ENCODE measurements around the gene RAPGEF6. TPM values are rescaled to one million over a fixed set of nuclear protein-coding genes. Genes with fewer than 3 reads are reported as not detected.

The RAPGEF6 gene
- total and polyA plus RNA-seq, 2 of the 4 experiments (the other 2 are of a cell fraction) = 5.8 to 18.8 TPM

DNA sequence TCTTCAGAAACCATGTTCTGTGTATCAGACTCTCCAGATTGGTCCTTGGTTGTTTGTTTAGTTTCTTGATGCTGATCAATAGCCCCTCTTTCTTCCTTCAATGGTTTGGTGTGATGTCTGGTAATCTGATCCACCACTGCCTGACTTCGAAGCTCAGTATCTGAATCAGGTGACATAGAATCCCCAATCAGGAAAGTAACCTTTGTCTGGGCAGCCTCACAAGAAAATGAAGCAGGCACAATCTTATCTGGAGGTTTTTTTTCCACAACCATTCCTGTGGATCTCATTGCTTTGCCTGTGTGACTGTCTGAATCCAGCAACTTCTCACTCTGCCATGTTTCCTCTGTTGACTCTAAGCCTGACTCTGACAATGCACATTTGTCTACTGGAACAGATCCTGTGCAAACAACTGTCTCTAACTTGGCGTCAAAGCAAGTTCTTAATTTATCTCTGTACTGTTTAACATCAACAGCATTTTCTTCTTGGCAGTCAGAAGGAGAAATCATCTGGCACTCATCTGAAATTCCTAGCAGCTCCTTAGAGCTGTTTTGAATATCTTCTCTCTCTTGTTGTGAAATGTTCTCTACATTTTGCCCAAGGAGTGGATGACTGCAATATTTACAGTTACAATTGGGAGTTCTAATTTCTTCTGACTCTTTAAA lies 37.1 kb upstream of the RAPGEF6 start:
- peaks cover 12% of the 10 kb centered on the region for H3K9me1 ChIP-seq (ENCODE audit: insufficient read depth, low read length)
- H3K4me3 ChIP-seq (ENCODE audit: insufficient read depth, low read depth, low read length) = no peak overlapping the region
- H2BK5ac ChIP-seq (ENCODE audit: low read depth, low read length, poor library complexity, severe bottlenecking) = peak overlapping the region; percentile 98
- peak overlapping the region; percentile 58 for H3K56ac ChIP-seq (ENCODE audit: extremely low read depth, insufficient read depth, low read length)
- peaks cover 13 to 23% of the 10 kb centered on the region in 2 experiments for H3K79me1 ChIP-seq (ENCODE audit: low read depth in 1 of 2, low read length in 2 of 2)
- ATAC-seq (ENCODE audit: low read depth) (peak; percentile 91), DNase-seq (peak; percentile 95)
- H4K91ac ChIP-seq (ENCODE audit: insufficient read depth, low read depth, low read length) = peak overlapping the region; percentile 41
- H3K23ac ChIP-seq (ENCODE audit: low read depth, low read length) = peak overlapping the region; percentile 55; the same call in 1 of the 2 replicates
- WGBS, 2 experiments (ENCODE audit: extremely low coverage in 2 of 2, insufficient read length in 1 of 2) = 40% methylated on average over 1 of the region's 2 CpGs; no CpG with 5 or more reads in 1 of the 2 experiments
- H2AFZ ChIP-seq (replicated peaks; ENCODE audit: low read length, poor library complexity) = no peak overlapping the region
- no peaks in the 10 kb centered on the region for H3K9me3 ChIP-seq (ENCODE audit: control insufficient read depth, insufficient read depth, low read length)
- H3K36me3 ChIP-seq (ENCODE audit: control insufficient read depth, insufficient read depth, low read length) = peaks cover 22% of the 10 kb centered on the region
- H2AK5ac ChIP-seq (ENCODE audit: low read depth, low read length) = peak overlapping the region; percentile 35; the same call in 1 of the 2 replicates
- peak overlapping the region; percentile 16; the same call in 1 of the 3 replicates for H2BK15ac ChIP-seq (ENCODE audit: low read depth, low read length)
- H3K14ac ChIP-seq (replicated peaks; ENCODE audit: low read depth, low read length) = peak overlapping the region; percentile 66
- H3K4ac ChIP-seq (ENCODE audit: low read depth, low read length) = peak overlapping the region; percentile 78
- POLR2A ChIA-PET (ENCODE audit: unreplicated experiment) = no interaction called here
- CTCF ChIA-PET = interaction anchor here (0.6 kb wide), 1 partner anchor 525 kb away, joined by 3 read pairs; no protein-coding TSS in a partner anchor
- in situ Hi-C loops (cut with MboI; ENCODE audit: low sequenced_read_pairs) = no loop called here
- peak overlapping the region; percentile 63 for H2BK20ac ChIP-seq (ENCODE audit: low read depth, low read length)
- H2BK120ac ChIP-seq (ENCODE audit: low read depth, low read length) = peak overlapping the region; percentile 79
- no peak overlapping the region for H2AK9ac ChIP-seq (replicated peaks; ENCODE audit: low read depth, low read length, poor library complexity)
- peak overlapping the region; percentile 93 for H3K18ac ChIP-seq (ENCODE audit: low read depth, low read length)
- H3K27ac ChIP-seq (ENCODE audit: insufficient read depth, low read length) = peak overlapping the region; percentile 97; the same call in 1 of the 2 replicates
- peaks cover 20% of the 10 kb centered on the region for H3K4me1 ChIP-seq (ENCODE audit: control insufficient read depth, insufficient read depth, low read length)
- H4K5ac ChIP-seq (ENCODE audit: low read depth, low read length) = peak overlapping the region; percentile 84
- no peaks in the 10 kb centered on the region for H3K27me3 ChIP-seq (ENCODE audit: control insufficient read depth, insufficient read depth, low read length)
- H4K8ac ChIP-seq (ENCODE audit: low read depth in 2 of 2, low read length in 2 of 2) = peak overlapping the region in 1 of 2 experiments; percentile 72; a peak in 2 of 4 replicates
- TF ChIP-seq NFE2L2 (IDR thresholded peaks at IDR 0.05; ENCODE audit: low read depth, low read length) (peak; percentile 34; the same call in 1 of the 2 replicates), FOS (IDR thresholded peaks at IDR 0.05; ENCODE audit: low read depth, low read length) (0 out of 2 replicates have a peak, but pooled peaks have one; percentile 14), CEBPB (IDR thresholded peaks at IDR 0.05; ENCODE audit: low read depth, low read length) (peak; percentile 95), MAFK (IDR thresholded peaks at IDR 0.05; ENCODE audit: low read depth, low read length) (peak; percentile 34), POLR2A (IDR thresholded peaks at IDR 0.05; ENCODE audit: low read depth, low read length) (no peak)
- TF ChIP-seq, protein P1, sequence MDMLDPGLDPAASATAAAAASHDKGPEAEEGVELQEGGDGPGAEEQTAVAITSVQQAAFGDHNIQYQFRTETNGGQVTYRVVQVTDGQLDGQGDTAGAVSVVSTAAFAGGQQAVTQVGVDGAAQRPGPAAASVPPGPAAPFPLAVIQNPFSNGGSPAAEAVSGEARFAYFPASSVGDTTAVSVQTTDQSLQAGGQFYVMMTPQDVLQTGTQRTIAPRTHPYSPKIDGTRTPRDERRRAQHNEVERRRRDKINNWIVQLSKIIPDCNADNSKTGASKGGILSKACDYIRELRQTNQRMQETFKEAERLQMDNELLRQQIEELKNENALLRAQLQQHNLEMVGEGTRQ (IDR thresholded peaks at IDR 0.05; ENCODE audit: low read depth, low read length) = peak; percentile 43; the same call in 1 of the 2 replicates
- H4K20me1 ChIP-seq (ENCODE audit: insufficient read depth, low read length) = peaks cover 8% of the 10 kb centered on the region; the same call in 1 of the 2 replicates
- H3K4me2 ChIP-seq (ENCODE audit: low read depth, low read length) = peak overlapping the region; percentile 80
- dilution Hi-C loops (cut with HindIII; ENCODE audit: low sequenced_read_pairs, unreplicated experiment) = no loop called here
- peak overlapping the region; percentile 61 for H3K9ac ChIP-seq (ENCODE audit: low read depth, low read length)
- intact Hi-C loops (cut with micrococcal nuclease) = loop anchor here (1.0 to 5.0 kb wide), 2 partner anchors 35 to 123 kb away; partner anchors contain the start of gene RAPGEF6
- BruUV-seq (replicated peaks) = TSS peak; percentile 82

Measured in IMR-90 (cell line).